MCF 10A (cell line): ENCODE data around the gene PALD1. TPM values are rescaled to one million over a fixed set of nuclear protein-coding genes. Genes with fewer than 3 reads are reported as not detected.

Experiments used
- BruUV-seq: library from RNA; stranded (reverse); fragments of 400-500 nt; replicated peaks from 2 replicates; lab custom pipeline; 2021; lab: Mats Ljungman, UMichigan
- CTCF ChIA-PET: fragments of 300-600 bp; sonication (Branson Sonifier 250); formaldehyde crosslinking; extraction: SDS; loops from one replicate; lab custom pipeline; 2021; ENCODE audit warnings: antibody characterized with exemption, inconsistent platforms; lab: Yijun Ruan, JAX
- POLR2A ChIA-PET: fragments of 300-600, 350-650 bp; sonication (Branson Sonifier 250); formaldehyde crosslinking; extraction: SDS; loops from one replicate; lab custom pipeline; 2020; ENCODE audit warnings: antibody characterized with exemption, inconsistent platforms; lab: Yijun Ruan, JAX
- DNase-seq: peaks from one replicate; pipeline ENCODE4 v3.0.0-alpha.2; 2018; ENCODE audit not compliant: unreplicated experiment
- H3K27ac Mint-ChIP-seq: one replicate; pipeline ENCODE4 v1.8.0; 2022; ENCODE audit warnings: mild to moderate bottlenecking, low read depth, mixed read lengths; ENCODE audit not compliant: unreplicated experiment
- H3K27me3 Mint-ChIP-seq: one replicate; pipeline ENCODE4 v1.8.0; 2022; ENCODE audit warnings: mixed read lengths; ENCODE audit not compliant: insufficient read depth, unreplicated experiment
- H3K36me3 Mint-ChIP-seq: one replicate; pipeline ENCODE4 v1.8.0; 2022; ENCODE audit warnings: mild to moderate bottlenecking, moderate library complexity, mixed read lengths; ENCODE audit not compliant: insufficient read depth, unreplicated experiment
- H3K4me1 Mint-ChIP-seq: one replicate; pipeline ENCODE4 v1.8.0; 2022; ENCODE audit warnings: mixed read lengths; ENCODE audit not compliant: insufficient read depth, unreplicated experiment
- H3K4me3 Mint-ChIP-seq: one replicate; pipeline ENCODE4 v1.8.0; 2022; ENCODE audit warnings: mild to moderate bottlenecking, moderate library complexity, mixed read lengths; ENCODE audit not compliant: unreplicated experiment
- H3K9me3 Mint-ChIP-seq: one replicate; pipeline ENCODE4 v1.8.0; 2022; ENCODE audit warnings: mixed read lengths; ENCODE audit not compliant: unreplicated experiment
- intact Hi-C: fragments of 100-400 bp; cut with micrococcal nuclease; formaldehyde crosslinking; loops from 2 replicates; pipeline ENCODE4 v1.14.1; 2022
- total RNA-seq: library from RNA; stranded (reverse); gene quantifications from 2 replicates; pipeline ENCODE4 v1.2.3, GENCODE V29; 2022
- TF ChIP-seq, protein P1 (sequence below): fragments of 200-600 bp; IDR thresholded peaks from one replicate; pipeline ENCODE4 v1.8.0; 2022; ENCODE audit warnings: antibody characterized with exemption, mild to moderate bottlenecking; ENCODE audit not compliant: unreplicated experiment

Gene PALD1
- total RNA-seq, 1 experiment from 2014 or later: 0.12 TPM

GRCh38 chr10:70615211-70615610 lies 136.6 kb downstream of the PALD1 start:
- Mint-ChIP-seq H3K27me3 (no peaks in the 10 kb centered on the region), H3K27ac (peak overlapping the region; percentile 51), H3K4me1 (peaks cover 10% of the 10 kb centered on the region), H3K4me3 (no peak overlapping the region), H3K9me3 (peaks cover 17% of the 10 kb centered on the region), H3K36me3 (no peaks in the 10 kb centered on the region)
- POLR2A ChIA-PET: no interaction called here
- intact Hi-C loops: loop anchor here (5.0 kb wide), 2 partner anchors 57 to 63 kb away; partner anchors contain the start of gene ADAMTS14
- no TSS peak for BruUV-seq
- DNase-seq: no peak
- TF ChIP-seq, protein P1, sequence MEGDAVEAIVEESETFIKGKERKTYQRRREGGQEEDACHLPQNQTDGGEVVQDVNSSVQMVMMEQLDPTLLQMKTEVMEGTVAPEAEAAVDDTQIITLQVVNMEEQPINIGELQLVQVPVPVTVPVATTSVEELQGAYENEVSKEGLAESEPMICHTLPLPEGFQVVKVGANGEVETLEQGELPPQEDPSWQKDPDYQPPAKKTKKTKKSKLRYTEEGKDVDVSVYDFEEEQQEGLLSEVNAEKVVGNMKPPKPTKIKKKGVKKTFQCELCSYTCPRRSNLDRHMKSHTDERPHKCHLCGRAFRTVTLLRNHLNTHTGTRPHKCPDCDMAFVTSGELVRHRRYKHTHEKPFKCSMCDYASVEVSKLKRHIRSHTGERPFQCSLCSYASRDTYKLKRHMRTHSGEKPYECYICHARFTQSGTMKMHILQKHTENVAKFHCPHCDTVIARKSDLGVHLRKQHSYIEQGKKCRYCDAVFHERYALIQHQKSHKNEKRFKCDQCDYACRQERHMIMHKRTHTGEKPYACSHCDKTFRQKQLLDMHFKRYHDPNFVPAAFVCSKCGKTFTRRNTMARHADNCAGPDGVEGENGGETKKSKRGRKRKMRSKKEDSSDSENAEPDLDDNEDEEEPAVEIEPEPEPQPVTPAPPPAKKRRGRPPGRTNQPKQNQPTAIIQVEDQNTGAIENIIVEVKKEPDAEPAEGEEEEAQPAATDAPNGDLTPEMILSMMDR: no peak
- CTCF ChIA-PET: no interaction called here

GRCh38 chr10:70615784-70616522 lies 137.4 kb downstream of the PALD1 start:
- Mint-ChIP-seq H3K9me3 (peaks cover 17% of the 10 kb centered on the region), H3K27me3 (no peaks in the 10 kb centered on the region), H3K4me3 (no peak overlapping the region), H3K27ac (peak overlapping the region; percentile 51), H3K36me3 (no peaks in the 10 kb centered on the region), H3K4me1 (peaks cover 10% of the 10 kb centered on the region)
- BruUV-seq: no TSS peak
- DNase-seq: peak; percentile 65
- TF ChIP-seq, protein P1: no peak
- POLR2A ChIA-PET: interaction anchor here (0.6 to 0.7 kb wide), 2 partner anchors 54 to 100 kb away, joined by 3 read pairs; no protein-coding TSS in a partner anchor
- CTCF ChIA-PET: interaction anchor here (0.5 kb wide), 1 partner anchor 150 kb away, joined by 3 read pairs; no protein-coding TSS in a partner anchor
- intact Hi-C loops: loop anchor here (5.0 kb wide), 2 partner anchors 56 to 64 kb away; partner anchors contain the start of gene ADAMTS14

DNA sequence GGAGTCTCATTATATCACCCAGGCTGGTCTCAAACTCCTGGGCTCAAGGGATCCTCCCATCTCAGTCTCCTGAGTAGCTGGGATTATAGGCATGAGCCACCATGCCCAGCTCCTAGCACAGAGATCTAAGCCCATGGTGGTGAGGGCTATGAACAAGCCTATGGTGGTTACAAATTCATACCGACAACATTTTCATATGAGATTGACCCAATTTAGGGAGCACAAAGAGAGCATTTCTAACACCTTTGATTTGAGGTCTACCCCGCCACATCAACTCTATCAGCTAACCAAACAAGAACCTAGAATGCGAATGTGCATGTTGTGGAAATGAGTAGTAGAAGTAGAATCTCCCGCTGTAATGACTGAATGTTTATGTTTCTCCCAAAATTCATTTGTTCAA lies 138.2 kb downstream of the PALD1 start:
- Mint-ChIP-seq H3K27ac (no peak overlapping the region), H3K4me3 (no peak overlapping the region), H3K9me3 (peaks cover 17% of the 10 kb centered on the region), H3K36me3 (no peaks in the 10 kb centered on the region), H3K27me3 (no peaks in the 10 kb centered on the region), H3K4me1 (peaks cover 10% of the 10 kb centered on the region)
- TF ChIP-seq, protein P1: no peak
- intact Hi-C loops: loop anchor here (5.0 kb wide), 2 partner anchors 56 to 64 kb away; partner anchors contain the start of gene ADAMTS14
- ChIA-PET CTCF (interaction anchor here (0.5 to 0.8 kb wide), 2 partner anchors 65 to 150 kb away, joined by 3 read pairs; no protein-coding TSS in a partner anchor), POLR2A (interaction anchor here (0.7 kb wide), 1 partner anchor 100 kb away, joined by 3 read pairs; no protein-coding TSS in a partner anchor)
- no peak for DNase-seq
- BruUV-seq: no TSS peak

Other genes starting within 250 kb of the PALD1 start
- gene PPA1, start 245.3 kb upstream of the PALD1 start, total RNA-seq: 221 and 293 TPM in 2 replicates
- not detected in 2 replicates for gene NPFFR1, start 194.8 kb upstream of the PALD1 start, total RNA-seq
- gene LRRC20, start 96.1 kb upstream of the PALD1 start, total RNA-seq: 1.1 and 1.5 TPM in 2 replicates
- 21.2 and 26.1 TPM in 2 replicates for gene EIF4EBP2, start 74.6 kb upstream of the PALD1 start, total RNA-seq
- not detected in 2 replicates for gene NODAL, start 37.1 kb upstream of the PALD1 start, total RNA-seq
- not detected in 2 replicates for gene PRF1, start 124.0 kb downstream of the PALD1 start, total RNA-seq
- gene ADAMTS14, start 193.7 kb downstream of the PALD1 start, total RNA-seq: 0.25 TPM in 1 of 2 replicates, not detected in the other